ENCODE results near the gene ATP6V1G1. TPM values are rescaled to one million over a fixed set of nuclear protein-coding genes. Genes with fewer than 3 reads are reported as not detected.

The ATP6V1G1 gene
- total RNA-seq, 1 donor from 2014 or later = 130 TPM

GRCh38 chr9:114613087-114613486 is 25.5 kb downstream of the ATP6V1G1 start:
- DNase-seq = no peak

GRCh38 chr9:114613919-114614318 is 26.4 kb downstream of the ATP6V1G1 start:
- DNase-seq = no peak

- DNase-seq = no peak
Measured at GRCh38 chr9:114614373-114614772, 26.8 kb downstream of the ATP6V1G1 start.

- no peak for DNase-seq
Measured at GRCh38 chr9:114616684-114617520, 29.3 kb downstream of the ATP6V1G1 start.

GRCh38 chr9:114619191-114619761 is 31.7 kb downstream of the ATP6V1G1 start:
- DNase-seq = peak; percentile 39

GRCh38 chr9:114621561-114621960 is 34.0 kb downstream of the ATP6V1G1 start:
- DNase-seq = no peak

- no peak for DNase-seq
Measured at GRCh38 chr9:114621975-114622609, 34.5 kb downstream of the ATP6V1G1 start.

- DNase-seq = no peak
Measured at GRCh38 chr9:114624677-114625076, 37.1 kb downstream of the ATP6V1G1 start.

- no peak for DNase-seq
Measured at GRCh38 chr9:114626415-114627020, 38.9 kb downstream of the ATP6V1G1 start.

- no peak for DNase-seq
Measured at GRCh38 chr9:114627553-114627952, 40.0 kb downstream of the ATP6V1G1 start.

- DNase-seq = no peak
Measured at GRCh38 chr9:114629563-114630090, 42.1 kb downstream of the ATP6V1G1 start.

GRCh38 chr9:114631166-114631565 is 43.6 kb downstream of the ATP6V1G1 start:
- DNase-seq = no peak

GRCh38 chr9:114633438-114634089 is 46.0 kb downstream of the ATP6V1G1 start:
- no peak for DNase-seq

GRCh38 chr9:114634387-114634786 is 46.8 kb downstream of the ATP6V1G1 start:
- DNase-seq = no peak

GRCh38 chr9:114638404-114638803 is 50.8 kb downstream of the ATP6V1G1 start:
- DNase-seq = no peak

- DNase-seq = no peak
Measured at GRCh38 chr9:114641967-114642366, 54.4 kb downstream of the ATP6V1G1 start.

- DNase-seq = no peak
Measured at GRCh38 chr9:114643001-114643400, 55.4 kb downstream of the ATP6V1G1 start.

- no peak for DNase-seq
Measured at GRCh38 chr9:114643896-114644295, 56.3 kb downstream of the ATP6V1G1 start.
